Activated CD4-positive, alpha-beta T cell treated with anti-CD3 and anti-CD28 coated beads, Interleukin-10, Interleukin-2, amounts not matched to agents 100 ng/mL and 50 ng/mL, durations not matched to agents 16 hours and 8 hours (primary cell): Measurements from ENCODE around the gene C8G.

Experiments used
- DNase-seq: peaks from one replicate; pipeline ENCODE4 v3.0.0-alpha.2; 2020

The C8G gene

GRCh38 chr9:136988872-136989271 lies 43.8 kb downstream of the C8G start:
- DNase-seq: no peak

- no peak for DNase-seq
Measured at GRCh38 chr9:136990242-136990911, 45.3 kb downstream of the C8G start.

GRCh38 chr9:136991993-136992818 lies 47.2 kb downstream of the C8G start, which contains the start of gene PAXX:
Gene PAXX (plus strand): TSS chr9:136992422. CDS start chr9:136992444, 22 bp downstream.
- DNase-seq: peak; percentile 97

- DNase-seq: no peak
Measured at GRCh38 chr9:136992819-136993369, 47.9 kb downstream of the C8G start.

GRCh38 chr9:136994180-136994887 lies 49.3 kb downstream of the C8G start:
- DNase-seq: no peak

- no peak for DNase-seq
Measured at GRCh38 chr9:136994888-136995230, 49.8 kb downstream of the C8G start.

GRCh38 chr9:136995362-136995761 lies 50.3 kb downstream of the C8G start:
- DNase-seq: no peak

- DNase-seq: no peak
Measured at GRCh38 chr9:136995772-136996311, 50.8 kb downstream of the C8G start.
